HUDEP-2 (cell line): ENCODE data around the gene CIAPIN1.

Experiments
- DNase-seq, 76 experiments: peaks; one replicate each; lab custom pipeline; 2025; ENCODE audit not compliant: unreplicated experiment in 76 of 76; lab: John Stamatoyannopoulos, UW

CIAPIN1 gene

GRCh38 chr16:57476546-57477410, 29.6 kb upstream of the CIAPIN1 start:
- DNase-seq: peak in 1 of 76 experiments; percentile 8

- peak in 58 of 76 experiments; percentile 2 to 64 (median 34) for DNase-seq
These were observed 28.6 kb upstream of the CIAPIN1 start for GRCh38 chr16:57475711-57476339.

GRCh38 chr16:57474671-57475661, 27.8 kb upstream of the CIAPIN1 start:
- DNase-seq: no peak

GRCh38 chr16:57473906-57474305, 26.7 kb upstream of the CIAPIN1 start:
- DNase-seq: no peak

GRCh38 chr16:57473176-57473840, 26.1 kb upstream of the CIAPIN1 start:
- DNase-seq: no peak

- DNase-seq: no peak
These were observed 25.5 kb upstream of the CIAPIN1 start for GRCh38 chr16:57472665-57473060.

- DNase-seq: no peak
These were observed 24.9 kb upstream of the CIAPIN1 start for GRCh38 chr16:57471852-57472664.

GRCh38 chr16:57471209-57471608, 24.0 kb upstream of the CIAPIN1 start:
- DNase-seq: no peak

GRCh38 chr16:57470711-57471110, 23.5 kb upstream of the CIAPIN1 start:
- DNase-seq: no peak

- DNase-seq: no peak
These were observed 22.8 kb upstream of the CIAPIN1 start for GRCh38 chr16:57469917-57470470.

- DNase-seq: no peak
These were observed 21.9 kb upstream of the CIAPIN1 start for GRCh38 chr16:57469046-57469445.

GRCh38 chr16:57468346-57468745, 21.2 kb upstream of the CIAPIN1 start:
- no peak for DNase-seq

- DNase-seq: no peak
These were observed 17.3 kb upstream of the CIAPIN1 start for GRCh38 chr16:57464523-57464922.

GRCh38 chr16:57462978-57463362, 15.8 kb upstream of the CIAPIN1 start:
- DNase-seq: peak in 1 of 76 experiments; percentile 19

GRCh38 chr16:57462209-57462977, 15.2 kb upstream of the CIAPIN1 start, which contains the start of gene POLR2C:
TSS of gene POLR2C (plus strand) at chr16:57462679. CDS start at chr16:57462725, 46 bp downstream.
- peak in 73 of 76 experiments; percentile 27 to 90 (median 78) for DNase-seq

- DNase-seq: no peak
These were observed 4.8 kb upstream of the CIAPIN1 start for GRCh38 chr16:57452021-57452420.

- peak in 17 of 76 experiments; percentile 6 to 47 (median 28) for DNase-seq
These were observed 527 bp downstream of the CIAPIN1 start for GRCh38 chr16:57446531-57447185.

- no peak for DNase-seq
These were observed 1.7 kb downstream of the CIAPIN1 start for GRCh38 chr16:57445510-57445909.
